Lung (tissue), 12 donors: Measurements from ENCODE around the gene ZNF506. TPM values are rescaled to one million over a fixed set of nuclear protein-coding genes. Genes with fewer than 3 reads are reported as not detected.

ENCODE experiments used
- ATAC-seq: fragments of 200-7000 bp; cut with Tn5 transposase; one replicate; pipeline ENCODE4 v1.9.1; 2020; ENCODE audit warnings: moderate number of reproducible peaks; ENCODE audit not compliant: insufficient read depth, low FRiP score
- DNase-seq, 3 donors: peaks; one replicate each; pipeline ENCODE4 v3.0.0-alpha.2; 2013 to 2017
- H3K27ac ChIP-seq, 2 donors: one replicate each; pipeline ENCODE4 v1.5.1; 2013; ENCODE audit warnings: mild to moderate bottlenecking in 2 of 2, moderate library complexity in 2 of 2, control low read depth in 1 of 2, inconsistent platforms in 1 of 2, low read depth in 1 of 2, low read length in 1 of 2
- H3K27me3 ChIP-seq, 3 donors: one replicate each; pipeline ENCODE4 v1.5.1; 2013; ENCODE audit warnings: low read length in 2 of 3; ENCODE audit not compliant: control insufficient read depth in 3 of 3, insufficient read depth in 3 of 3
- H3K36me3 ChIP-seq, 4 donors: one replicate each; pipeline ENCODE4 v1.5.1; 2013; ENCODE audit warnings: low read length in 4 of 4, mild to moderate bottlenecking in 1 of 4, moderate library complexity in 1 of 4; ENCODE audit not compliant: control insufficient read depth in 4 of 4, insufficient read depth in 4 of 4
- H3K4me1 ChIP-seq, 5 donors: one replicate each; pipeline ENCODE4 v1.5.1; 2013; ENCODE audit warnings: low read length in 5 of 5, mild to moderate bottlenecking in 2 of 5, moderate library complexity in 1 of 5; ENCODE audit not compliant: control insufficient read depth in 5 of 5, insufficient read depth in 5 of 5
- H3K4me3 ChIP-seq: one replicate; pipeline ENCODE4 v1.5.1; 2013; ENCODE audit warnings: mild to moderate bottlenecking, control low read depth, moderate library complexity
- H3K9ac ChIP-seq, 2 donors: one replicate each; pipeline ENCODE4 v1.5.1; 2013; ENCODE audit warnings: low read length in 2 of 2, control low read depth in 1 of 2; ENCODE audit not compliant: insufficient read depth in 1 of 2
- H3K9me3 ChIP-seq, 4 donors: one replicate each; pipeline ENCODE4 v1.5.1; 2013; ENCODE audit warnings: low read length in 3 of 4, mild to moderate bottlenecking in 1 of 4, moderate library complexity in 1 of 4; ENCODE audit not compliant: control insufficient read depth in 4 of 4, insufficient read depth in 3 of 4
- CTCF ChIP-seq: IDR thresholded peaks from 2 replicates; pipeline ENCODE4 v1.5.1; 2012; ENCODE audit warnings: mild to moderate bottlenecking; ENCODE audit errors: control extremely low read depth, extremely low read depth
- WGBS, 2 donors: extraction: QIAGEN DNeasy Blood & Tissue Kit; methylation state at CpG; one replicate each; pipeline ENCODE4 v1.1.7; 2013; 5-methylcytosine and 5-hydroxymethylcytosine counted together
- polyA plus RNA-seq, 2 donors: library from polyadenylated mRNA; stranded (reverse); fragments of 200-250 nt; gene quantifications; one replicate each; pipeline ENCODE4 v1.2.1, GENCODE V29; 2013
- total RNA-seq, 2 donors: library from RNA; depleted of rRNA in 1 of 2; stranded (reverse); fragments of >200 nt in 1 of 2; gene quantifications; one replicate each; pipeline ENCODE4 v1.2.1, GENCODE V29; 2014 to 2021
- donor health status: control.
- donor health status: control.
- donor health status: Bipolar disorder and iron deficiency.
- donor health status: healthy.
- donor health status: DM: yes; HTN: yes; CAD: no.

ZNF506 gene
- total and polyA plus RNA-seq, 4 donors, result 4.6 to 59.4 (median 12.1) TPM

- DNase-seq (no peak), ATAC-seq (no peak)
- Histone ChIP-seq H3K27ac (no peak overlapping the region), H3K9me3 (peaks cover 0 to 19% (median 0%) of the 10 kb centered on the region in 4 donors), H3K27me3 (no peaks in the 10 kb centered on the region), H3K4me1 (no peaks in the 10 kb centered on the region), H3K4me3 (no peak overlapping the region), H3K9ac (no peak overlapping the region), H3K36me3 (no peaks in the 10 kb centered on the region)
- WGBS, 2 donors, result 93 to 95% methylated on average over 6 of the region's 6 CpGs
- no peak for TF ChIP-seq CTCF
Measured at GRCh38 chr19:19849056-19849455, 27.5 kb upstream of the ZNF506 start.

GRCh38 chr19:19847781-19848180 lies 26.2 kb upstream of the ZNF506 start:
- DNase-seq (no peak), ATAC-seq (no peak)
- no peaks in the 10 kb centered on the region for H3K4me1 ChIP-seq
- H3K27me3 ChIP-seq, result no peaks in the 10 kb centered on the region
- no peak overlapping the region for H3K4me3 ChIP-seq
- H3K9me3 ChIP-seq, result peaks cover 0 to 19% (median under 1%) of the 10 kb centered on the region in 4 donors
- no peak overlapping the region for H3K27ac ChIP-seq
- no peak for TF ChIP-seq CTCF
- H3K9ac ChIP-seq, result no peak overlapping the region
- WGBS, 2 donors, result 97 to 98% methylated on average over 12 of the region's 12 CpGs
- H3K36me3 ChIP-seq, result no peaks in the 10 kb centered on the region

- Histone ChIP-seq H3K9me3 (peaks cover 0 to 27% (median 20%) of the 10 kb centered on the region in 4 donors), H3K27me3 (no peaks in the 10 kb centered on the region), H3K9ac (no peak overlapping the region), H3K4me1 (no peaks in the 10 kb centered on the region), H3K27ac (no peak overlapping the region), H3K4me3 (no peak overlapping the region), H3K36me3 (no peaks in the 10 kb centered on the region)
- TF ChIP-seq CTCF, result no peak
- DNase-seq (no peak), ATAC-seq (no peak)
Measured at GRCh38 chr19:19835560-19836038, 14.0 kb upstream of the ZNF506 start.

- H3K4me1 ChIP-seq, result peaks cover 0 to 2% (median 0%) of the 10 kb centered on the region in 5 donors
- H3K36me3 ChIP-seq, result no peaks in the 10 kb centered on the region
- H3K4me3 ChIP-seq, result no peak overlapping the region
- no peak for ATAC-seq
- peaks cover 0 to 26% (median 6%) of the 10 kb centered on the region in 4 donors for H3K9me3 ChIP-seq
- TF ChIP-seq CTCF, result no peak
- no peak overlapping the region for H3K27ac ChIP-seq
- 94 to 96% methylated on average over 11 of the region's 11 CpGs for WGBS, 2 donors
- DNase-seq, result no peak
- no peaks in the 10 kb centered on the region for H3K27me3 ChIP-seq
- H3K9ac ChIP-seq, result no peak overlapping the region
Measured at GRCh38 chr19:19826875-19827274, 5.3 kb upstream of the ZNF506 start.
